Activated naive CD8-positive, alpha-beta T cell (primary cell): ENCODE data around the gene DBN1.

Source experiments
- H3K27ac Mint-ChIP-seq: one replicate; pipeline ENCODE4 v1.8.0; 2021; ENCODE audit warnings: mixed read lengths
- H3K27me3 Mint-ChIP-seq: one replicate; pipeline ENCODE4 v1.8.0; 2021; ENCODE audit warnings: mixed read lengths
- H3K36me3 Mint-ChIP-seq: one replicate; pipeline ENCODE4 v1.8.0; 2021; ENCODE audit warnings: mixed read lengths
- H3K4me1 Mint-ChIP-seq: one replicate; pipeline ENCODE4 v1.8.0; 2021; ENCODE audit warnings: low read depth, mixed read lengths
- H3K4me3 Mint-ChIP-seq: one replicate; pipeline ENCODE4 v1.8.0; 2021; ENCODE audit warnings: mild to moderate bottlenecking, mixed read lengths
- H3K9me3 Mint-ChIP-seq: one replicate; pipeline ENCODE4 v1.8.0; 2021; ENCODE audit warnings: low read depth, mixed read lengths

DBN1 gene

GRCh38 chr5:177440990-177441780 lies 32.2 kb downstream of the DBN1 start:
- Mint-ChIP-seq H3K4me3 (no peak overlapping the region), H3K36me3 (peaks cover 14% of the 10 kb centered on the region), H3K9me3 (no peaks in the 10 kb centered on the region), H3K4me1 (peaks cover 62% of the 10 kb centered on the region), H3K27ac (peak overlapping the region; percentile 10), H3K27me3 (no peaks in the 10 kb centered on the region)

DNA sequence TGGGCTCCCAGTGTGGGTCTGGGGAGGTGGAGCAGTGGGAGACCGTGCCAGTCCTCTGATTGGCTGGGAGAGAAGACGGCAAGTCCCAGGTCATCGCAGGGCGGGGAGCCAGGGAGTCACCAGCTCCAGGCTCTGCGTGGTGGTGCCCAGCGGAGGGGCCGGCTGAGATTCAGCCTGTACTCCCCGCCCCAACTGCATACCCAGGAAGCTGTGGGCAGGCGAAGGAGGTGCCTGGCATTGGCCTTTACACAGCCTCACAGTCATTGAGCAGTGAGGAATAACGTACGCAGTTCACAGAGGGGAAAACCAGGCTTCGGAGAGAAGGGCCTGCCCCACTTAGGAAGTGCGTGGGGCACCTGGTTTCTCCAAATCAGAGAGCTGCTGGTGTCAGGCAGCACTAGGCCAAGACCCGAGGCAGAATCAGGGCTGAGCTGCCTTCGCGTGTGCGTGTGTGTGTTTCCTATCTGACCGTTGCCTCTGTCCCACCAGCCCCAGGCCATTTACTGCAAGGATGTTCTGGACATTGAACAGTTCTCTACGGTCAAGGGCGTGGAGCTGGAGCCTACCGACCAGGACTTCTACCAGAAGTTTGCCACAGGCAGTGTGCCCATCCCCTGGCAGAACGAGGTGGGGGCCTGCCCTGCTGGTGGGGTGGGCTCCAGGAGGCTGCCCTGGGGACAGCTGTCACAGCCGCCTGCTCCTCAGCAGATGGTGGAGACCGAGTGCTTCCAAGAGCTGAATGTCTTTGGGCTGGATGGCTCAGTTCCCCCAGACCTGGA lies 33.0 kb downstream of the DBN1 start:
- H3K4me3 Mint-ChIP-seq, result peak overlapping the region; percentile 23
- peak overlapping the region; percentile 83 for H3K27ac Mint-ChIP-seq
- H3K4me1 Mint-ChIP-seq, result peaks cover 58% of the 10 kb centered on the region
- H3K36me3 Mint-ChIP-seq, result peaks cover 14% of the 10 kb centered on the region
- H3K9me3 Mint-ChIP-seq, result no peaks in the 10 kb centered on the region
- no peaks in the 10 kb centered on the region for H3K27me3 Mint-ChIP-seq

GRCh38 chr5:177439518-177440053 lies 33.8 kb downstream of the DBN1 start:
- H3K36me3 Mint-ChIP-seq, result peaks cover 14% of the 10 kb centered on the region
- peak overlapping the region; percentile 22 for H3K4me3 Mint-ChIP-seq
- H3K27ac Mint-ChIP-seq, result peak overlapping the region; percentile 83
- peaks cover 52% of the 10 kb centered on the region for H3K4me1 Mint-ChIP-seq
- H3K9me3 Mint-ChIP-seq, result no peaks in the 10 kb centered on the region
- no peaks in the 10 kb centered on the region for H3K27me3 Mint-ChIP-seq

DNA sequence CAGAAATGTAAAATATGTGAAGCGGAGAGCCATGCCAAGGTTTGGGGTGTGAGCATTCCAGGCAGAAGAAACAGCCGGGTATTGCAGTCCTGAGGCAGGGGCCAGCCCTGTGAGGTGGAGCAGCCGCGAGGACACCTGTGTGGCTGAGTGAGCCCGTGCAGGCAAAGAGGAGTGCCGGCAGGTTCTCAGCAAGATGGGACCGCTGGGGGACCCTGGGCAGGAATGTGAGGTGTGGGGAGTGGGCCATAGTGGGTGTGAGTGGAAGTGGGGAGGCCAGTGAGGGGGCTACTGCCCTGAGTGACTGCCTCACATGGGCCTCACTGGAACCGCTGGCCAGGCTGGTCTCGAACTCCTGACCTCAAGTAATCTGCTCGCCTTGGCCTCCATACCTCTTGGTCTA lies 35.0 kb downstream of the DBN1 start:
- H3K36me3 Mint-ChIP-seq, result peaks cover 17% of the 10 kb centered on the region
- no peaks in the 10 kb centered on the region for H3K27me3 Mint-ChIP-seq
- no peaks in the 10 kb centered on the region for H3K9me3 Mint-ChIP-seq
- H3K4me3 Mint-ChIP-seq, result no peak overlapping the region
- H3K4me1 Mint-ChIP-seq, result peaks cover 54% of the 10 kb centered on the region
- H3K27ac Mint-ChIP-seq, result peak overlapping the region; percentile 68

GRCh38 chr5:177437623-177438022 lies 35.8 kb downstream of the DBN1 start:
- peak overlapping the region; percentile 58 for H3K27ac Mint-ChIP-seq

DNA sequence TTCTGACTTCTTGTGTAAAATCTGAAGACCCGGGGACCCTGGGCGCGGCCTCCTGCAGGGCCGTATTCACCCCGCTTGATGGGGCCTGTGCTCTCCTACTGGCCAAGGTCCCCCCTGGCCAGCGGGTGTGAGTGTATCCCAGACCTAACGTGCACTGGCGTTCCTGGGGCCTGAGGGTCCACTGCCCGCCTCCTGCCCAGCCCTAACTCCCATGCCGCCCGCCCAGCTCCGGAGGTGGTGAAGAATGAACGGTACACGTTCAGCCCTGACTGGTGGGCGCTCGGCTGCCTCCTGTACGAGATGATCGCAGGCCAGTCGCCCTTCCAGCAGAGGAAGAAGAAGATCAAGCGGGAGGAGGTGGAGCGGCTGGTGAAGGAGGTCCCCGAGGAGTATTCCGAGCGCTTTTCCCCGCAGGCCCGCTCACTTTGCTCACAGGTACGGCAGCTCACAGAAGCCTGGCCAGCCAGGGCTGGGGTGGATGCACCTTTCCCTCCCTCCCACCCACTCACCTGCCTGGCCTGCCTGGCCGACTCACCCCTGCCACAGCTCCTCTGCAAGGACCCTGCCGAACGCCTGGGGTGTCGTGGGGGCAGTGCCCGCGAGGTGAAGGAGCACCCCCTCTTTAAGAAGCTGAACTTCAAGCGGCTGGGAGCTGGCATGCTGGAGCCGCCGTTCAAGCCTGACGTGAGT lies 37.4 kb downstream of the DBN1 start:
- peaks cover 66% of the 10 kb centered on the region for H3K4me1 Mint-ChIP-seq
- no peak overlapping the region for H3K27ac Mint-ChIP-seq
- no peaks in the 10 kb centered on the region for H3K9me3 Mint-ChIP-seq

More at GRCh38 chr5:177437623-177438022, 35.8 kb downstream of the DBN1 start:
- Mint-ChIP-seq H3K9me3 (no peaks in the 10 kb centered on the region), H3K4me1 (peaks cover 60% of the 10 kb centered on the region), H3K4me3 (no peak overlapping the region), H3K27me3 (no peaks in the 10 kb centered on the region), H3K36me3 (peaks cover 17% of the 10 kb centered on the region)

DNA sequence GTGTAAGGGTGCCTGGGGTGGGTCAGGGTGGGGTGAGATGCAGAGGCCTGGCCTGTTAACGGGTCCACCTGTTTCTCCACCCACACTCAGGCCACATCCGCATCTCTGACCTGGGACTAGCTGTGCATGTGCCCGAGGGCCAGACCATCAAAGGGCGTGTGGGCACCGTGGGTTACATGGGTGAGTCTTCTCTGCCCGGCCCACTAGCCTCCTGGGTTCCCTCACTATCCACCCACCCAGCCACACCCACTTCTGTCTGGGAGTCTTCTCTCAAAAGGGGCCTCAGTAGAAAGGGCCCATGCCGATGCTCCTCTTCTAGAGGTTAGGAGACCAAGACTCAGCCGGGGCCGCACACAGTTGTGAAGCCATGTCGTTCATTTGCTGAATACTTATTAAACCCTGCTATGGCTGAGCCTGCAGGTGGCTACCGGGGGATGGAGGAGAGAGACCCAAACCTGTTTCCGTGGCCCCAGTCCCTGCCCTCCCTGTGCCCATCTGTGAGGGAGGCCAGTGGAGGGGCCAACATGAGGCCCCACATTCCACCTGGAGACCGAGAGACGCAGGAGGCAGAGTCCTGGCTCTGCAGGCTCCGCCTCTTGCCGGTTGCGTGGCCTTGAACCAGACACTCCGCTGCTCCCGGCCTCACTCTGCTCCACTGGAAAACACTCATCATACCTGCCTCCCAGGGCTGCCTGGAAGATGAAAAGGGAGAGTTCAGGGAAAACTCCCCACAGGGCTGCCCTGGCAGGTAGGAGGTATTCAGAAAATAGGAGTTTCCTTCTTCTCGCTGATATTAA lies 38.3 kb downstream of the DBN1 start:
- Mint-ChIP-seq H3K27ac (peak overlapping the region; percentile 34), H3K36me3 (peaks cover 17% of the 10 kb centered on the region), H3K27me3 (no peaks in the 10 kb centered on the region), H3K4me1 (peaks cover 70% of the 10 kb centered on the region), H3K4me3 (no peak overlapping the region), H3K9me3 (no peaks in the 10 kb centered on the region)

More for the DNA sequence above, 37.4 kb downstream of the DBN1 start:
- H3K36me3 Mint-ChIP-seq, result peaks cover 17% of the 10 kb centered on the region
- H3K27me3 Mint-ChIP-seq, result no peaks in the 10 kb centered on the region
- no peak overlapping the region for H3K4me3 Mint-ChIP-seq

DNA sequence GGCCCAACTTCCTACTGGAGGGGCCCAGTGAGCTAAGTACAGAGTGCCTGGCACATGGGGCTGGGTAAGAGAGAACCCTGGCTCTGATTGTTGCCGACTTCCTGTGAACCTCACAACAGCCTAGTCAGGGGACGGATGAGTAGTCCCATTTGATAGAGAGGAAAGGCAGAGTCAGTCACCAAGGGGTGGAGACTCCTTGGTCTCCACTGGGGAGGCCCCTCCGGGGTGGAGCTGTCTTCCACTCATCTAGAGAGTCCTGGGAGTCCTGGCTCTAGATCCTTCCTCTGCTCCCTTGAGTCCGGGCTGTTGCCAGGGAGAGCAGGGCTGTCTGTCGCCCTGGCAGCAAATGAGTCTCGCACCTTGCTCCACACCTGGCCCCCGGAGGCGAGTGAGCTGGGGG lies 39.0 kb downstream of the DBN1 start:
- Mint-ChIP-seq H3K27me3 (no peaks in the 10 kb centered on the region), H3K9me3 (no peaks in the 10 kb centered on the region), H3K4me3 (peak overlapping the region; percentile 82), H3K36me3 (peaks cover 13% of the 10 kb centered on the region), H3K27ac (peak overlapping the region; percentile 93), H3K4me1 (peaks cover 70% of the 10 kb centered on the region)

GRCh38 chr5:177433658-177434217 lies 39.7 kb downstream of the DBN1 start:
- peak overlapping the region; percentile 93 for H3K27ac Mint-ChIP-seq
- H3K36me3 Mint-ChIP-seq, result peaks cover 13% of the 10 kb centered on the region
- H3K4me3 Mint-ChIP-seq, result peak overlapping the region; percentile 35
- no peaks in the 10 kb centered on the region for H3K9me3 Mint-ChIP-seq
- H3K27me3 Mint-ChIP-seq, result no peaks in the 10 kb centered on the region
- peaks cover 72% of the 10 kb centered on the region for H3K4me1 Mint-ChIP-seq

DNA sequence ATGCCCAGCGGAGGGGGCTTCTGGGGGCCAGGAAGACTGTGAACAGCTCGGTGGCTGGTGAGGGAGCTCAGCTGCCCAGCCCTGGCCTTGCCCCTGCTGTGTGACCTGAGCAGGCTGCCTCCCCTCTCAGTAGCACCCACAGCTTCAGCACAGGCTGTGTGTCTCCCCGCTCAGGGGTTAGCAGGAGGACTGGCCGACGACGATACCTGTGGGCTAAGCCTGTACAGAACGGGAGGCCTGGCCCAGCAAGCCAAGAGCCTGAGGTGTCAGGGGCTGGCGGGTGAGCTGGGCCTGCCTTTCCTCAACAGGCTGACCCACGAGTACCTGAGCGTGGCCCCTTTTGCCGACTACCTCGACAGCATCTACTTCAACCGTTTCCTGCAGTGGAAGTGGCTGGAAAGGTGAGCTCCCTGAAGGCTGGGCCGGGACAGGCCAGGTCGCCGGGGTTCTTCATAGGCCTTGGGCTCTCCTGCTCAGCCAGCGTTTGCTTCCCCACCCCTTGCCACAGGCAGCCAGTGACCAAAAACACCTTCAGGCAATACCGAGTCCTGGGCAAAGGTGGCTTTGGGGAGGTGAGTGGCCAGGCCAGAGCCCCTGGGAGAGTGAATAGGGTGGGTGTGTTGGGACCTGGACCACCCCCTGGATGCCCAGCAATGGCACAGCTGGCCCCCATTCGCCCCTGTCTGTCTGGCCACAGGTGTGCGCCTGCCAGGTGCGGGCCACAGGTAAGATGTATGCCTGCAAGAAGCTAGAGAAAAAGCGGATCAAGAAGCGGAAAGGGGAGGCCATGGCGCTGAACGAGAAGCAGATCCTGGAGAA lies 40.4 kb downstream of the DBN1 start:
- H3K4me3 Mint-ChIP-seq, result peak overlapping the region; percentile 32
- peaks cover 10% of the 10 kb centered on the region for H3K36me3 Mint-ChIP-seq
- H3K27ac Mint-ChIP-seq, result peak overlapping the region; percentile 86
- no peaks in the 10 kb centered on the region for H3K27me3 Mint-ChIP-seq
- H3K9me3 Mint-ChIP-seq, result no peaks in the 10 kb centered on the region
- H3K4me1 Mint-ChIP-seq, result peaks cover 72% of the 10 kb centered on the region

DNA sequence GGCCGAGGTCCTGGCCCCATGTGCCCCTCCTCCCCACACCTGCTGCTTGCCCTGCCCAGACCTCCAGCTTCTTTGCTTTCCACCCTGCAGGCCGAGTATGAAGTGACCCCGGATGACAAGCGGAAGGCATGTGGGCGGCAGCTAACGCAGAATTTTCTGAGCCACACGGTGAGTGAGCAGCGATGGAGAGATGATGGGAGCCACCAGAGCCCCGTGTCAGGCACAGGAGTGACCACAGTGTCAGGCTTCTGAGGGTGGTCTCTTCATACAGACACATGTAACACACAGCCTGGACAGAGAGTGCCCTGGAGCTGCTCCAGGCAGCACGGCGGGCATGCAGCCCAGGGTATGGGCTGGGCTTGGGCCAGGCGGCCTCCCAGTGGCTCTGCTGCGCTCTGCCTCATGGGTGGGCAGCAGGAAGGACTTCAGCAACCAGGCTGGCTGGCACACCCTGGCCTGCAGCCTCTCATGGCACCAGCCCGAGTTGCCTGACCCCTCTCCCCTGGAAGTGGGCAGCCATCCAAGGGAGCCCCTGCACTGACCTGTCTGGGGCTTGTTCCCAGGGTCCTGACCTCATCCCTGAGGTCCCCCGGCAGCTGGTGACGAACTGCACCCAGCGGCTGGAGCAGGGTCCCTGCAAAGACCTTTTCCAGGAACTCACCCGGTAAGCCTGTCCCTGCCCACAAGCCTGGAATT lies 41.1 kb downstream of the DBN1 start:
- Mint-ChIP-seq H3K27me3 (no peaks in the 10 kb centered on the region), H3K36me3 (peaks cover 7% of the 10 kb centered on the region)

GRCh38 chr5:177431317-177432142 lies 41.9 kb downstream of the DBN1 start:
- H3K27me3 Mint-ChIP-seq, result no peaks in the 10 kb centered on the region
- peaks cover 5% of the 10 kb centered on the region for H3K36me3 Mint-ChIP-seq
- no peaks in the 10 kb centered on the region for H3K9me3 Mint-ChIP-seq
- H3K4me1 Mint-ChIP-seq, result peaks cover 66% of the 10 kb centered on the region
- peak overlapping the region; percentile 93 for H3K27ac Mint-ChIP-seq
- H3K4me3 Mint-ChIP-seq, result peak overlapping the region; percentile 93

More for the DNA sequence above, 41.1 kb downstream of the DBN1 start:
- peaks cover 71% of the 10 kb centered on the region for H3K4me1 Mint-ChIP-seq
- H3K4me3 Mint-ChIP-seq, result peak overlapping the region; percentile 93
- peak overlapping the region; percentile 93 for H3K27ac Mint-ChIP-seq
- H3K9me3 Mint-ChIP-seq, result no peaks in the 10 kb centered on the region
